Astrocyte (in vitro differentiated cells and primary cell): ENCODE data around the gene BMPR2. TPM values are rescaled to one million over a fixed set of nuclear protein-coding genes. Genes with fewer than 3 reads are reported as not detected.

Experiments
- DNase-seq: peaks from one replicate; pipeline ENCODE4 v3.0.0-alpha.2; 2010; ENCODE audit warnings: low read depth
- FAIRE-seq: peaks from 2 replicates; lab custom pipeline; 2011; peaks lifted over from hg19 to GRCh38; lab: Jason Lieb, UNC
- H2AFZ ChIP-seq: 2 replicates; pipeline ENCODE4 v1.6.0; 2012; ENCODE audit warnings: low read depth, low read length, inconsistent platforms
- H3K27ac ChIP-seq: 2 replicates; pipeline ENCODE4 v1.5.1; 2011; ENCODE audit warnings: low read depth, low read length, inconsistent platforms
- H3K27me3 ChIP-seq: 2 replicates; pipeline ENCODE4 v1.6.0; 2011; ENCODE audit warnings: low read length, inconsistent platforms; ENCODE audit not compliant: insufficient read depth
- H3K36me3 ChIP-seq: 2 replicates; pipeline ENCODE4 v1.5.1; 2011; ENCODE audit warnings: low read length, inconsistent platforms; ENCODE audit not compliant: insufficient read depth
- H3K4me1 ChIP-seq: 2 replicates; pipeline ENCODE4 v1.5.1; 2011; ENCODE audit warnings: low read length, inconsistent platforms; ENCODE audit not compliant: insufficient read depth
- H3K4me2 ChIP-seq: 2 replicates; pipeline ENCODE4 v1.6.0; 2012; ENCODE audit warnings: low read length, inconsistent platforms
- H3K4me3 ChIP-seq: 2 replicates; pipeline ENCODE4 v1.5.1; 2011; ENCODE audit warnings: low read depth, mild to moderate bottlenecking, low read length, inconsistent platforms; ENCODE audit not compliant: insufficient read depth
- H3K79me2 ChIP-seq: 2 replicates; pipeline ENCODE4 v1.6.0; 2012; ENCODE audit warnings: mild to moderate bottlenecking, low read length, inconsistent platforms; ENCODE audit not compliant: insufficient read depth
- H3K9ac ChIP-seq: 2 replicates; pipeline ENCODE4 v1.6.0; 2012; ENCODE audit warnings: mild to moderate bottlenecking, low read length, inconsistent platforms
- H3K9me3 ChIP-seq: 2 replicates; pipeline ENCODE4 v1.5.1; 2012; ENCODE audit warnings: low read depth, mild to moderate bottlenecking, low read length, inconsistent platforms; ENCODE audit not compliant: insufficient read depth
- H4K20me1 ChIP-seq: 2 replicates; pipeline ENCODE4 v1.6.0; 2012; ENCODE audit warnings: low read length, inconsistent platforms; ENCODE audit not compliant: insufficient read depth
- H3K27ac Mint-ChIP-seq: one replicate; pipeline ENCODE4 v1.8.0; 2021; ENCODE audit warnings: mild to moderate bottlenecking, mixed read lengths; ENCODE audit not compliant: unreplicated experiment
- H3K27me3 Mint-ChIP-seq: one replicate; pipeline ENCODE4 v1.8.0; 2021; ENCODE audit warnings: low read depth, mixed read lengths; ENCODE audit not compliant: unreplicated experiment
- H3K36me3 Mint-ChIP-seq: one replicate; pipeline ENCODE4 v1.8.0; 2021; ENCODE audit warnings: low read depth, mixed read lengths; ENCODE audit not compliant: unreplicated experiment
- H3K4me1 Mint-ChIP-seq: one replicate; pipeline ENCODE4 v1.8.0; 2021; ENCODE audit warnings: low read depth, mixed read lengths; ENCODE audit not compliant: unreplicated experiment
- H3K4me3 Mint-ChIP-seq: one replicate; pipeline ENCODE4 v1.8.0; 2021; ENCODE audit warnings: mild to moderate bottlenecking, moderate library complexity, mixed read lengths; ENCODE audit not compliant: unreplicated experiment
- H3K9me3 Mint-ChIP-seq: one replicate; pipeline ENCODE4 v1.8.0; 2021; ENCODE audit warnings: mild to moderate bottlenecking, mixed read lengths; ENCODE audit not compliant: unreplicated experiment
- CTCF ChIP-seq: IDR thresholded peaks from 2 replicates; pipeline ENCODE4 v1.5.1; 2011; ENCODE audit warnings: low read depth, mild to moderate bottlenecking, inconsistent platforms, low read length, moderate library complexity; ENCODE audit not compliant: insufficient read depth
- EZH2 ChIP-seq: IDR thresholded peaks from 2 replicates; pipeline ENCODE4 v1.6.1; 2012; ENCODE audit warnings: mild to moderate bottlenecking, low read length, inconsistent platforms; ENCODE audit not compliant: insufficient read depth
- total RNA-seq: library from RNA; stranded (reverse); gene quantifications from 2 replicates; pipeline ENCODE4 v1.2.1, GENCODE V29; 2021

BMPR2 gene
- total RNA-seq, 1 donor from 2014 or later = 93.1 TPM

- H3K27ac ChIP-seq = peak overlapping the region; percentile 13
- peaks cover 94% of the 10 kb centered on the region for H4K20me1 ChIP-seq
- H3K27ac Mint-ChIP-seq = peak overlapping the region; percentile 30
- no peaks in the 10 kb centered on the region for H3K36me3 ChIP-seq
- TF ChIP-seq EZH2 (no peak), CTCF (no peak)
- no peak overlapping the region for H3K4me3 ChIP-seq
- FAIRE-seq (peak; percentile 50), DNase-seq (peak; percentile 97)
- no peaks in the 10 kb centered on the region for H3K27me3 ChIP-seq
- peaks cover 23% of the 10 kb centered on the region for H3K4me1 Mint-ChIP-seq
- H3K36me3 Mint-ChIP-seq = peaks cover 7% of the 10 kb centered on the region
- H3K79me2 ChIP-seq = peaks cover 96% of the 10 kb centered on the region
- peak overlapping the region; percentile 20 for H3K4me2 ChIP-seq
- no peak overlapping the region for H3K4me3 Mint-ChIP-seq
- no peaks in the 10 kb centered on the region for H3K9me3 ChIP-seq
- H2AFZ ChIP-seq = no peak overlapping the region
- H3K9me3 Mint-ChIP-seq = no peaks in the 10 kb centered on the region
- H3K4me1 ChIP-seq = no peaks in the 10 kb centered on the region
- H3K27me3 Mint-ChIP-seq = no peaks in the 10 kb centered on the region
- no peak overlapping the region for H3K9ac ChIP-seq
Observed at GRCh38 chr2:202429164-202429980, 53.2 kb downstream of the BMPR2 start.

- DNase-seq (no peak), FAIRE-seq (no peak)
- peaks cover 4% of the 10 kb centered on the region for H3K36me3 Mint-ChIP-seq
- no peaks in the 10 kb centered on the region for H3K27me3 ChIP-seq
- H3K9me3 ChIP-seq = no peaks in the 10 kb centered on the region
- H3K4me3 Mint-ChIP-seq = no peak overlapping the region
- no peaks in the 10 kb centered on the region for H3K9me3 Mint-ChIP-seq
- H3K4me1 ChIP-seq = no peaks in the 10 kb centered on the region
- H2AFZ ChIP-seq = no peak overlapping the region
- no peak overlapping the region for H3K27ac Mint-ChIP-seq
- peaks cover 24% of the 10 kb centered on the region for H3K4me1 Mint-ChIP-seq
- H3K9ac ChIP-seq = no peak overlapping the region
- peaks cover 92% of the 10 kb centered on the region for H3K79me2 ChIP-seq
- H3K4me2 ChIP-seq = no peak overlapping the region
- peaks cover 90% of the 10 kb centered on the region for H4K20me1 ChIP-seq
- no peaks in the 10 kb centered on the region for H3K36me3 ChIP-seq
- H3K27me3 Mint-ChIP-seq = no peaks in the 10 kb centered on the region
- TF ChIP-seq CTCF (no peak), EZH2 (no peak)
- no peak overlapping the region for H3K27ac ChIP-seq
- no peak overlapping the region for H3K4me3 ChIP-seq
Observed at GRCh38 chr2:202432776-202433175, 56.6 kb downstream of the BMPR2 start.

- DNase-seq = no peak
- no peak overlapping the region for H3K4me3 Mint-ChIP-seq
- H3K79me2 ChIP-seq = peaks cover 90% of the 10 kb centered on the region
- H3K36me3 ChIP-seq = no peaks in the 10 kb centered on the region
- no peak overlapping the region for H3K27ac Mint-ChIP-seq
- no peaks in the 10 kb centered on the region for H3K4me1 ChIP-seq
- H4K20me1 ChIP-seq = peaks cover 83% of the 10 kb centered on the region
- no peak overlapping the region for H3K9ac ChIP-seq
- H3K27me3 Mint-ChIP-seq = no peaks in the 10 kb centered on the region
- no peaks in the 10 kb centered on the region for H3K9me3 Mint-ChIP-seq
- FAIRE-seq = no peak
- no peak overlapping the region for H3K4me3 ChIP-seq
- H2AFZ ChIP-seq = no peak overlapping the region
- no peaks in the 10 kb centered on the region for H3K9me3 ChIP-seq
- TF ChIP-seq CTCF = no peak
- no peak for TF ChIP-seq EZH2
- no peak overlapping the region for H3K27ac ChIP-seq
- H3K27me3 ChIP-seq = no peaks in the 10 kb centered on the region
- peaks cover 4% of the 10 kb centered on the region for H3K36me3 Mint-ChIP-seq
- no peak overlapping the region for H3K4me2 ChIP-seq
- H3K4me1 Mint-ChIP-seq = peaks cover 18% of the 10 kb centered on the region
Observed at GRCh38 chr2:202434472-202434871, 58.3 kb downstream of the BMPR2 start.
